HG03108 (cell line): ENCODE data around the gene XYLT2.

Experiments used
- ATAC-seq: cut with Tn5 transposase; IDR thresholded peaks from one replicate; pipeline ENCODE4 v1.9.1; 2021; ENCODE audit warnings: moderate library complexity; ENCODE audit not compliant: unreplicated experiment

The XYLT2 gene

DNA sequence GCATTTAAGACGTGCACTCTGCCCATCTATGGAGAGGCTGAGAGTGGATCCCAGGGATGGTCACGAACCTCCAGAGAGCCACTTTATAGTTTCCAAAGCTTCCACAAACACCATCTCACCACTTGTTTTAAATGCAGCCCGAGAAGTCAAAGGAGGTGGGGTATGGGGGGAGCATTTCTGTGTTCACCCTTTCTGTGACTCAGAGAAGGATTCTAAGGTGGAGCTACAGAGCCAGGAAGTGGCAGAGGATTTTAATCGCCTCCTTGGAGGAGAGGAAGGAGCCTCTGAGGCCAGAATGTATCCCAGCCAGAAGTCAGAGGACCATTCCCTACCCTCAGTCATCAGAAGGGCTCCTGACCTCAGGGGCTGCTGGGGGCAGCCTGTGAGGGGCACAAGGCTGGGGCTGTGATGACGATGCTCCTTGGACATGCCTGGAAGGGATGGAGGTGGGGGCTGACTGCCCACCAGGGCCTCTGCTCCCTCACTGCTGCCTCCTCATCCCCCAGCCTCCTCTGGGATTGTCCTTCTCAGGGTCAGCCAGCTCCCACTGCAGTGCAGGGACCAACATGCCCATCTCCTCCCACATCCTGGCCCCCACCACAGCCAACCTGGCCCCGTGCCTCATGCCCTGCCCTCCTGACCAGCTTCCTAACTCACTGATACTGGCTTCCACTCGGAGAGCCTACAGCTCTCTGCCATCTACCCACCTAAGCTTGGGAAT is 2.8 kb downstream of the XYLT2 start:
- ATAC-seq: no peak

DNA sequence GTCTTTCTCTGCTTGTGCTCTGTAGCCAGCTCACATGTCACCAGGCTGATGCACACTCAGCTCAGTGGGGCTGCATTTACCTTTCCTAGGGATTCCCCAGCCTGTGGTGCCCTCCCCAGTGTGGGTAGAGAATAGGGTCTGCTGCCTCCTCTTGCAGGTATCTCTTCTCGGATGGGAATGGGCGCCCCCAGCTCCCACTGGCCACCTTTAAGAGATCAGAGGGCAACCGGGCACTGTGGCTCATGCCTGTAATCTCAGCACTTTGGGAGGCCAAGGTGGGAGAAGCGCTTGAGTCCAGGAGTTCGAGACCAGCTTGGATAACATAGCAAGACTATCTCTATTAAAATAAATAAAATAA is 3.3 kb downstream of the XYLT2 start:
- no peak for ATAC-seq

DNA sequence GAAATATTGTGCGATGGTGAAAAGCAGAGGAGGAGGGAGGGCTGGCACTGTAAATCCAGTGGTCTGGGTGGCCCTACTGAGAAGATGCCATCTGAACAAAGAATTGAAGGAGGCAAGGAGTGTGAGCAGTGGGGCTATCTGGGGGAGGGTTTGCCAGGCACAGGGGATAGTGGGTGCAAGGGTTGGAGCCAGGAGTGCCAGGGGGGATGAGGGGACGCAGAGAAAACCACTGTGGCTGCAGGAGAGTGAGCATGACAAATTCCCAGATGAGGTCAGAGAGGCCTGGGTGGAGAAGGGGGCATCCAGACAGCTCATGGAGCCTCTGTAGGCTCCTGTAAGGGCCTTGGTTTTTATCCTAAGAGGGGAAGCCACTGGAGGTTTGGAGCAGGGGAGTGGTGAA is 4.8 kb downstream of the XYLT2 start:
- no peak for ATAC-seq

DNA sequence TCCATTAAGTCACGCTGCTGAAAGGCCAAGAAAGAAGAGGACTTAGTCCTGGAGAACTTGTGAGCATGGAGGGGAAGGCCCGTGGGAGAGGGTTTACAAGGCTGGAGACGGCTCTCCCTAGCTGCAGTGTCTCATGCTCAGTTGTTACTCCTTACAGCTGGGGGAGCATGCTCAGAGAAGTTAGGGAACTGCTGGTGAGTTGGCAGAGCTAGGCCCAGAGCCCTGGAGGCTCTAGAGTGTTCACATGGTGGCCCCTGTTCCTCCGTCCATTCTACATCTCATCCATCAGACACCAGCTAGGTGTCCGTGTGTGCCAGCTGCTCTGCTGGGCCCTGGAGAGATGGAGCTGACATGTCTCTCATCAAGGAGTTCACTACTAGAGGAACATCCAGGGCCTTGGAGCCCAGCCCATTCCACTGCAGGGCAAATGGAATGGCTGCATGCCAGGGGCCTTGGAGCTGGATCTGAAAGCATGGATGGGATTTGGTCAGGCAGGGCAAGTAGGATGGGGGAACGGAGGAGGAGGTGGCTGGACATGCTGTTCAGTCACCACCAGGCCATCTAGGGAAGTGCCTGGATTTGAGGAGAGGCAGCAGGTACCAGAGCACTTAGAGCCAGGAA is 6.3 kb downstream of the XYLT2 start:
- no peak for ATAC-seq

DNA sequence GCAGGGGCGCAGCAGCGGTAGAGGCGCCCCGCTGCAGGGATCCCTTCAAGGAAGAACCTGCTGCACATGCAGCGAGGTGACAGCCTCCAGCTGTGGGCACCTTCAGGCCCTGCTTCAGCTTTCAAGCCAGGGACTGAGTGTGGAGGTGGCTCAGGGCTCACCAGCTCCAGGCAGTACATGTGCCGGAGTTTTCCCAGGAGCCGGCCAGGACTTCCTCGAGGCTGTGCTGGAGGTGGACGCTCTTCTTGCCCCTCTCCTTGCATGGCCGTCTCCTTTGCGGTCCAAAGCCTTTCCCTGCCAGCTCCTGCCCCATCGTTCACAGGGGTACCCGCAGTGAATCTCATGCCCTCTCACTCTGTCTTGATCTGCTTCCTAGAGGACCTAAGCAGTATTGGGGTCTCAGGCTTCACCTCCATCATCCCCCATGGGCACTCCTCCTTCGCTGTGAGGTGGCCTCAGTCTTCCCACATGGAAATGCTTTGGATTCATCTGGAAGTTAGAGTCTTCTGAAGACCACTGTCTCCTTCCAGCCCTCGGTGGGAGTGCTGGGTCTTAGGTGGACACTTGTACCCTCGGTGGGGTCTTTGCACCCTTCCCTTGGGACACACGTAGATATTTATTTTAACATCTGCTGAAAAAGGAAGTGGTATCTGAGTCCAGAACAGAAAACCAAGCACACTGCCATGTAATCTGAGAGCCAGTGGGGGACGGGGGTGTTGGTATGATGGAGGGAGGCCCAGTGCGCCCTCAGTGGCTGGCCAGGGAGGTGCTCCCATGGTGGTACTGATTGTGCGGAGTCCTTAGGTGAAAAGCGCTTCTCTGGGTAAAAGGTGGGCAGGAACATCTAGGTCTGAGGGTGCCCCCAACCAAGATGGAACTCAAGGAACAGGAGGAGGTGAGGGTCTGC is 7.0 kb downstream of the XYLT2 start:
- no peak for ATAC-seq

DNA sequence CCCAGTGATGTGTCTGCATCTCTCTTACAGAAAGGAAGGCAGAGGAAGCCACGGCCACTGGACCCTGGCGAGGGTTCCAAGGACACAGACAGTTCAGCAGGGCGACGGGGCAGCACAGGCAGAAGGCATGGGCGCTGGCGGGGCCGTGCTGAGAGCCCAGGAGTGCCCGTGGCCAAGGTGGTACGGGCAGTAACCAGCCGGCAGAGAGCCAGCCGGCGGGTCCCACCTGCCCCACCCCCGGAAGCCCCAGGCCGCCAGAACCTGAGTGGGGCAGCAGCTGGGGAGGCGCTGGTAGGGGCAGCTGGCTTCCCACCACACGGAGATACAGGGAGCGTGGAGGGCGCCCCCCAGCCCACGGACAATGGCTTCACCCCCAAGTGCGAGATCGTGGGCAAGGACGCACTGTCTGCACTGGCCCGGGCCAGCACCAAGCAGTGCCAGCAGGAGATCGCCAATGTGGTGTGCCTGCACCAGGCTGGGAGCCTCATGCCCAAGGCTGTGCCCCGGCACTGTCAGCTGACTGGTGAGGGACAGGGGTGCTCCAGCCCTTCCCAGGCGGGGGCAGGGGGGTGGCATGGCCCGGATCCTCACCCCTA is 7.8 kb downstream of the XYLT2 start:
- no peak for ATAC-seq

DNA sequence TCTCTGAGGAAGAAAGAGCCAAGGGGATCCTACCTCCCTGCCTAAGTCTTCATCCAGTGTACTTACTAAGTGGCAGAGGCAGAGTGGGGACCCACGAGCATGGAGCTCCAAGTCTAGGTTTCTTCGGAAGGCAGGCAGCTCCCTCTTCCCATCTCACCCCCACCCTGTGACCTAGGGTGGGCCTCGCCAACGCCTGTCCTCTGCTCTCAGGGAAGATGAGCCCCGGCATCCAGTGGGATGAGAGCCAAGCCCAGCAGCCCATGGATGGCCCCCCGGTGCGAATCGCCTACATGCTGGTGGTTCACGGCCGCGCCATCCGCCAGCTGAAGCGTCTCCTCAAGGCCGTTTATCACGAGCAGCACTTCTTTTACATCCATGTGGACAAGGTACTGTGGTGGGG is 8.3 kb downstream of the XYLT2 start:
- ATAC-seq: no peak

DNA sequence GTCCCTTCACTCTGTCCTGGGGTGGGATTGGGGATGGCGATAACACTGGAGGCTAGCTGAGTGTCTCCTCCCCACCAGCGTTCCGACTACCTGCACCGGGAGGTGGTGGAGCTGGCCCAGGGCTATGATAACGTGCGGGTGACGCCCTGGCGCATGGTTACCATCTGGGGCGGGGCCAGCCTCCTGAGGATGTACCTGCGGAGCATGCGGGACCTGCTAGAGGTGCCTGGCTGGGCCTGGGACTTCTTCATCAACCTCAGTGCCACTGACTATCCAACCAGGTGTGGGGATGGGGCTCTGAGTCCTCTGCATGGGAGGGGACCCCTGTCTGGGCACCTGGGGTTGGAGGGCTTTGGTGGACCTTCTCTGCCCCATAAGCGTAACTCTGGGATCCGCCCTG is 8.8 kb downstream of the XYLT2 start:
- ATAC-seq: no peak

DNA sequence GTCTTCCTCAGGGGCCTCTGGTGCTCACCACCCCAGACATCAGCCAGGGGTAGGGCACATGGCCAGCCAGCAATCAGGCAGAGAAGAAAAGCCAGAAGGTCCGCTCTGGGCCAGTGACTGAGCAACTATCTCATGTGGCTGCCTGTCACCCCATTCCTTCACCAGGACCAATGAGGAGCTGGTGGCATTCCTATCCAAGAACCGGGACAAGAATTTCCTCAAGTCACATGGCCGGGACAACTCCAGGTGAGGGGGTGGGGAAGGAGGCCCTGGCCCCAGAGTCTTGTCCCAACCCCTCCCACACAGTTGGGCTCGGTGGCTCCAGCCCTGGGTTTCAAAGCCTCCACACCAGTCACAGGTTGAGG is 9.4 kb downstream of the XYLT2 start:
- no peak for ATAC-seq

DNA sequence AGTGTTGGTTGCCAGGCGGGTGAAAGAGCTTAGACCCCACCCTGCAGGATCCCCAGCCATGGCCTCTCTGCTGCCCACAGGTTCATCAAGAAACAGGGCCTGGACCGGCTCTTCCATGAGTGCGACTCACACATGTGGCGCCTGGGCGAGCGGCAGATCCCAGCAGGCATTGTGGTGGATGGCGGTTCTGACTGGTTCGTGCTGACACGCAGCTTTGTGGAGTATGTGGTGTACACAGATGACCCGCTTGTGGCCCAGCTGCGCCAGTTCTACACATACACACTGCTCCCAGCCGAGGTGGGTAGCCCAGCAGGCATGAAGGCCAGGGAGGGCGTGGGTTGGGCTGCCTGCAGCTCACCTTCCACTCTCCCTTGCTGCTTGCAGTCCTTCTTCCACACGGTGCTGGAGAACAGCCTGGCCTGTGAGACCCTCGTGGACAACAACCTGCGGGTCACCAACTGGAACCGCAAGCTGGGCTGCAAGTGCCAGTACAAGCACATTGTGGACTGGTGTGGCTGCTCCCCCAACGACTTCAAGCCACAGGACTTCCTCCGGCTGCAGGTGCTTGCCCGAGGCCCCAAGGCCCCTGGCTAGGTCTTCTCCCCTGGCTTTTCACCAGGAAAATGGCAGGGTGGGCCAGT is 9.9 kb downstream of the XYLT2 start:
- no peak for ATAC-seq

DNA sequence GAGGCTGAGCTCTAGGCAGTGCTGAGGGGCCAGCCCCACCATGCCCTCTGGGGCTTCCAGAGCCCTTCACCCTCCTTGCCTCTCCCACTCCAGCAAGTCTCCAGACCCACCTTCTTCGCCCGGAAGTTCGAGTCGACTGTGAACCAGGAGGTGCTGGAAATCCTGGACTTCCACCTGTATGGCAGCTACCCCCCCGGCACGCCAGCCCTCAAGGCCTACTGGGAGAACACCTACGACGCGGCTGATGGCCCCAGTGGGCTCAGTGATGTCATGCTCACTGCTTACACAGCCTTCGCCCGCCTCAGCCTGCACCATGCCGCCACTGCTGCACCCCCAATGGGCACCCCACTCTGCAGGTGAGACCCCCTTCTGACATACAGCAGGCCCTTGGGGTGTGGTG is 10.5 kb downstream of the XYLT2 start:
- ATAC-seq: no peak

DNA sequence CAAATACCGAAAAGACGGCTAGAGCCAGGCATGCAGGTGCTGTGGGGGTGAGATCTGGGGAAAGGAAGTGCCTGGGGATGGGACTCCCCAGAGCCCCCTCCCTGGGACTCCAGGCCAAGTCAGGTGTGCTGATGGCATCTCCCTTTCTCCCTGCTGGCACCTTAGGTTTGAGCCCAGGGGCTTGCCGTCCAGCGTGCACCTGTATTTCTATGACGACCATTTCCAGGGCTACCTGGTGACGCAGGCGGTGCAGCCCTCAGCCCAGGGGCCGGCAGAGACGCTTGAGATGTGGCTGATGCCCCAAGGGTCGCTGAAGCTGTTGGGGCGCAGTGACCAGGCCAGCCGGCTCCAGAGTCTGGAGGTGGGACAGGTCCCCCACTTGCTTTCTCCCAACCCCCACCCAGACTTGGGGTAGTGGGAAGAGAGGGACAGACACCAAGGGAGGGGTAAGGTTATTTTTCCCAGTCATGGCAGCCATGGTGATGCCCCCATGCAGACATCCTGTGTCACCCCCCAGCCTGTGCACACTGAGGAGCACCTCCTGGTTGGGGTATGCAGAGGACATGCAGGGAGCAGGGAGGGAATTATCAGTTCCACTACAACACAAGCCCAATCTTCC is 11.1 kb downstream of the XYLT2 start:
- ATAC-seq: no peak

DNA sequence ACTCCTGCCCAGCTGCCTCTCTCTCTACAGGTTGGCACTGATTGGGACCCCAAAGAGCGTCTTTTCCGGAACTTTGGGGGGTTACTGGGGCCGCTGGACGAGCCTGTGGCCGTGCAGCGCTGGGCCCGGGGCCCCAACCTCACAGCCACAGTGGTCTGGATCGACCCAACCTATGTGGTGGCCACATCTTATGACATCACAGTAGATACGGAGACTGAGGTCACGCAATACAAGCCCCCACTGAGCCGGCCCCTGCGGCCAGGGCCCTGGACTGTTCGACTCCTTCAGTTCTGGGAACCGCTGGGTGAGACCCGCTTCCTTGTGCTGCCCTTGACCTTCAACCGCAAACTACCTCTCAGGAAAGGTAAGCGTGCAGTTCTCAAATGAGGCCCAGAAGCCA is 12.3 kb downstream of the XYLT2 start:
- ATAC-seq: no peak

DNA sequence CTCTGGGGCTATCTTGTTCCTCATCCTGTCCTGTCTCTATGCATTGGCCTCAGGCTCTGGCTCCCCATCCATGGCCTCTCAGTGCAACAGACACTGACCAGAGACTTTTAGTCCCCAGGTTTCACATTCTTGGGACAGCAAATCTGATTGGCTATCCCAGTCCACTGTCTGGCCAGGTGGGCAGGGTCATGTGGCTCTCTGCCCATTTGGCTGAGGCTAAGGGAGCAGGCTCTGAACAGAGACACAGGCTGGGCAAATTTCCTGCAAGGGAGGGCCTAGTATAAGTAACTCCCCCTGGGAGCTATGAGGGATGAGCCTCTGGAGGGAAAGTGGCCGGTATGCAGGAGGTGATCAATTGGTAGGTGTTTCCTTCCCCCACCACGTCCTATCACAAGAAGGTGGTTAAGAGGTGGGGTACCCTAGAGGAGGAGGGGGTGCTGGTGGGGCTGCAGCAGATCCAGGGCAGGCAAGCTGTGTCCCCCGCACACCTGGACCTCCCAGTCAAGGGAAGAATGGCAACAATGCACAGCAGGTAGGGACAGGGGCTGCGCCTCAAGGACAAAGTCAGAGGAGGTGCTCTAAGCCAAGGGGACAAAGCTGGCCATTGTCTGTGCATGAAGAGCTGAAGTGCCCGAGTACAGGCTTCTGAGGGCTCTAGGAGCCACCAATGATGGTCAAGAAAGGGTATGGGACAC is 13.2 kb downstream of the XYLT2 start:
- no peak for ATAC-seq

DNA sequence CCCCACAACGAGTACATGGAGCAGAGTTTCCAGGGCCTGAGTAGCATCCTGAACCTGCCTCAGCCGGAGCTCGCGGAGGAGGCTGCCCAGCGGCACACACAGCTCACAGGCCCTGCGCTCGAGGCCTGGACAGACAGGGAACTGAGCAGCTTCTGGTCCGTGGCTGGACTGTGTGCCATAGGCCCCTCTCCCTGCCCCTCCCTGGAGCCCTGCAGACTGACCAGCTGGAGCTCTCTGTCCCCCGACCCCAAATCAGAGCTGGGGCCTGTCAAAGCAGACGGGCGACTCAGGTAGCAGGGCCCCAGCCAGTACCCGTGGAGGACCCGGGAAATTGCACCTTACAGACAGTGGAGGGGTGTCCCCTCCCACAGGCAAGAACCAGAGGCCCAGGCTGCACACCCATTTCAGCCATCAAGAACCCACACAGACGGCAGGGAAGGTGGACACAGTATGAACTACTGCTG is 14.1 kb downstream of the XYLT2 start:
- no peak for ATAC-seq

DNA sequence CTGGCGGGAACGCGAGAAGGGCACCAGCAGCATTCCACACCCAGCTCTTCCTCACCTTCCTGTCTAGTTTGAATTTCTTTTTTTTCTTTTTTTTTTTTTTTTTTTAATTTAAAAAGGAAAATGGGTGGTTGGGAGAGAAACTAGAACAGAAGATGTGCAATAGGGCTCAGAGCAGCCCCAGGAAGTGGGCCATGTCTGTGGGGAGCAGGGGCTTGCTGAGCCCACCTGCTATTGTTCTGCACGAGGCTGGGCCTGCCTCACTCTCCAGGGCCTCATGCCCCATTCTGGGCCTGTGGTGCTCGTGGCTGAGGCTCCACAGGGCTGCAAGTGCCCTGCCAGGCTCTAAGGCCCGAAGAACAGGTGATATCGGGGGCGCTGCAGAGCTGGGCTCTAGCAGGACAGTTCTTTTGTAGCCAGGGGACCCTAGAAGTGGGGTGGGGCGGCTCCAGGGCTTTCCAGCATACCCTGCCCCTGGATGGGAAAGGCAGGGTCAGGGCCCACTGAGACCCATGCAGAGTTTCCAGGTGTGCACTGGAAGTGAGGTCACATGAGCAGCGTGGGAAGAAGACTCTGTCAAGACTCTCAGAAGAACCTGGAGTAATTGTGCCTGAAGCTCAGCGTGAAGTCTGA is 14.7 kb downstream of the XYLT2 start:
- ATAC-seq: no peak

DNA sequence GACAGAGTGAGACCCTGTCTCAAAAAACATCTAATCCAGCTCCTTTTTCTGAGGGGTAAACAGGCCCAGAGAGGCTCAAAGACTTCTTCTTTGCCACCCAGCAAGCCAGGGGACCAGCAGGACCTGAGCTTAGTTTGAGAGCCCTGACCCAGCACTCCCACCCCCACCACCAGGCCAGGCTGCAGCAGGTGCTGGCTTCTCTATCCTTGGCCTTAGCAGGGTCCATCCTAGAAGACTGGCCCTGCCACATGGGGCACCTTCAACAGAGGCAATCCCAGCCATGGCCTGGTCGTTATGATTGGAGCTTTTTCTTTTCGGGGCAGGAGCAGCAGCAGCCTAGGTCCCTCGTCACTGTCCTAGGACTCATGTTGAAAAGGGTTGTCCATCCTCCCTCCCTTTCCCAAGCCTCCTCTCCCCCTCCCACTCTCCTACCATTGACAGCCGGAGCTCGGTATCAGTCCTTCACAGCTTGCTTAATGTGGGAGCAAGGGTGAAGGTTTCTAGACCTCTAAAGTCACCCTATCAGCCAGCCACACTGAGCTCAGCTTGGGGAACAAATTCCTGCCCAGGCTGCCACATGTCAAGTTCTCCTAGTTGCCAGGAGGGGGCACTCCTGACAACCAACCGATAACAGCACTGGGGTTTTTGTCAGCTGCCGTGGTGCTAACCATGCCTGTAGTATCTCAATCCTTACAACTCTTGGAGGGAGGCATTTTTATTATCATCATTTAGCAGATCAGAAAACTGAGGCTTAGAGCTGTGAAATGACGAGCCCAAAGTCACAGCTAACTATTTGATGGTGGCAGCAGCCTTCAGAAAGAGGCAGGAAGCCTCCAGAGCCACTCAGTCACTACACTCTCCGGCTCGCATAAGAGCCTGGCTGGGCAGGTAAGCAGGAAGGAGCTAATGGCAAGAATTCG is 15.9 kb downstream of the XYLT2 start:
- no peak for ATAC-seq

DNA sequence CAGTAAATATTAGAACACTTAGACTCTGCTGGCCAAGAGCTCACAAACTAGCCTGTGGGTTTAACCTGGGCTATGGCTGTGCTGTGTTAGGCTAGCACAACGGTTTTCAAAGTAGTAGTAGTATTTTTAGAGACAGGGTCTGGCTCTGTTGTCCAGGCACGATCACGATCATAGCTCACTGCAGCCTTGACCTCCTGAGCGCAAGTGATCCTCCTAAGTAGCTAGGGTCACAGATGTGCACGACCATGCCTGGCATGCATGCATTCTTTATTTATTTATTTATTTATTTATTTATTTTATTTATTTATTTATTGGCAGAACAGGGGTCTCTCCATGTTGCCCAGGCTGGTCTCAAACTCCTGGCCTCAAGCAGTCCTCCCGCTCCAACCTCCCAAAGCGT is 16.7 kb downstream of the XYLT2 start:
- no peak for ATAC-seq
